ENCODE data around the gene VAV2.

The VAV2 gene

DNA sequence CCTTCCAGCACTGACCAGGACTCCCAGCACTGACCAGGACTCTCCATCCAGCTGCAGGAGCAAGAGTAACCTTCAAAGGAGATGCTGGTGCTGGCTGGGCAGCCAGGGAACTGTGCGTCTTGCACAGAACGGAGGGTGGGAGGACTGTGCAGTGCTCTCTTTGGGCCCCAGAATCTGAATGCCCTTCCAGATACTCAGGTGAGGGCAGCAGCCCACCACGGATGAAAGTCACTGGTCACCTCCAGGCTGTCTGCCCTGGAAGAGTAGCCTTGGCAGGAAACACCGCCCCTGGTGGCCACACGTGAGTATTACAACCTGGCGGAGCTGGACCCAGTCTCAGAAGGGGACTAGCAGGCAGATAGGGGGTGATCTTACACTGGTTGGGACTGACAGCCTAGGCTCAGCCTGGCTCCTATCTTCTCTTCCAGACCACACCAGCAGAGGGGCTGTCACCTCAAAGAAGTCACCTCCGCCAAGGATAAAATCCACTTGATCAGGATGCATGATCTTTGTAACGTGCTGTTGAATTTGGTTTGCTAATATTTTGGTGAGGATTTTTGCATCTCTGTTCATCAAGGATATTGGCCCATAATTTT is 249.2 kb downstream of the VAV2 start:
- peak; percentile 78 to 95 for DNase-seq (ENCODE audit: low read depth in 1 of 2, low spot score in 1 of 2)
- in situ Hi-C loops (cut with HindIII; ENCODE audit: low pct_unique_long_range_greater_than_20kb, low sequenced_read_pairs): no loop called here
- TF ChIP-seq JUND (IDR thresholded peaks at IDR 0.05; ENCODE audit: low read depth): no peak

DNA sequence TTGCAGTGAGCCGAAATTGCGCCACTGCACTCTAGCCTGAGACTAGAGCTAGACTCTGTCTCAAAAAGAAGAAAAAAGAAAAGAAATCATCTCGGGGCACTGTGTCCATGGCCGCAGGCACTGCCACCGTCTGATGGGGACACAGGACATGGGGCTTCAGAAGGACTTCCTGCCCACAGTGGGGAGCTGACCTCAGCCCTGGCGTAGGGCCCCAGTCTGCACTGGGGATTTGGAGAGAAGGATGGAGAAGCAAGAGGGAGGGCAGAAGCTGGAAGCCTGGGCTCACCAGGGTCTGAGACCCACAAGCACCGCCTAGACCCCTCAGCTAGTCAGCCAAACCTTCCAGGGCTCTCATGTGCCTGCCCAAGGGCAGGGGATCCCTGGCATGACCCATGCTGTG is 249.9 kb downstream of the VAV2 start:
- no peak for DNase-seq (ENCODE audit: low read depth in 1 of 2, low spot score in 1 of 2)
- in situ Hi-C loops (cut with HindIII; ENCODE audit: low pct_unique_long_range_greater_than_20kb, low sequenced_read_pairs): no loop called here
- TF ChIP-seq JUND (IDR thresholded peaks at IDR 0.05; ENCODE audit: low read depth): no peak

DNA sequence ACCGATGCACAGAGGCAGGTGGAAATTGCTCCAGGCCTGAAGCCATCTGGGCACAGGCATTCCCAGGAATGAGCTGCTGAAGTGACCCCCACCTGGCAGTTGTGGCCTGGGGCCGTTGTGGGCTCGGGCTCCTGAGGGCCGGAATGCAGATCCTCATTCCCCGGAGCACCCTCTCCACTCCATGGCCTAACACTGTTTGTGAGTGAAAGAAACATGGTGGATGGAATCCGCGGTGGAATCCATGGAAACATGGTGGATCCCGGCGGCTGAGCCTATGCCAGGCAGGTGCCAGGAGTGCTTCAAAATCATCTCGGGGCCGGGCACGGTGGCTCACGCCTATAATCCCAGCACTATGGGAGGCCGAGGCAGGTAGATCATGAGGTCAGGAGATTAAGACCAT is 250.4 kb downstream of the VAV2 start:
- in situ Hi-C loops (cut with HindIII; ENCODE audit: low pct_unique_long_range_greater_than_20kb, low sequenced_read_pairs): no loop called here
- DNase-seq (ENCODE audit: low read depth in 1 of 2, low spot score in 1 of 2): no peak
- no peak for TF ChIP-seq JUND (IDR thresholded peaks at IDR 0.05; ENCODE audit: low read depth)

DNA sequence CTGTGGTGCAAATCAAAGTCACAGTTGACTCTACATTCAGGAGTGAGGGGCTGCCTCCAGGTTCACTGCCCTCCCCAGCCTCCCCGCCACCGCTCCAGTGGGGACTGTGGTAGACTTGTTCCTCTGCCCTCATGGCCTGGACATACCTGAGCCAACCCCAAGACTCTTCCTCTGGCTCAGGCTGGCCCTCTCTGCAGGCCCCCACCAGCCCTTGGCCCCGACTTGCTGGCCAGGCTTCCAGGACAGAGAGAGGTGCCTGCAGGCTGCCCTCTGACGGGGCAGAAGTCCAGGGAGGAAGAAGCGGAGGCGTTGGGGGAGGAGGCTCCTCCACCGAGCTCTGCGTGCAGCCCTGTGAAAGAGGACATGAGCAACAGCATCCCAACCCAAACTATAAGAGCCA is 251.2 kb downstream of the VAV2 start:
- TF ChIP-seq JUND (IDR thresholded peaks at IDR 0.05; ENCODE audit: low read depth): no peak
- DNase-seq (ENCODE audit: low read depth in 1 of 2, low spot score in 1 of 2): no peak
- in situ Hi-C loops (cut with HindIII; ENCODE audit: low pct_unique_long_range_greater_than_20kb, low sequenced_read_pairs): no loop called here

DNA sequence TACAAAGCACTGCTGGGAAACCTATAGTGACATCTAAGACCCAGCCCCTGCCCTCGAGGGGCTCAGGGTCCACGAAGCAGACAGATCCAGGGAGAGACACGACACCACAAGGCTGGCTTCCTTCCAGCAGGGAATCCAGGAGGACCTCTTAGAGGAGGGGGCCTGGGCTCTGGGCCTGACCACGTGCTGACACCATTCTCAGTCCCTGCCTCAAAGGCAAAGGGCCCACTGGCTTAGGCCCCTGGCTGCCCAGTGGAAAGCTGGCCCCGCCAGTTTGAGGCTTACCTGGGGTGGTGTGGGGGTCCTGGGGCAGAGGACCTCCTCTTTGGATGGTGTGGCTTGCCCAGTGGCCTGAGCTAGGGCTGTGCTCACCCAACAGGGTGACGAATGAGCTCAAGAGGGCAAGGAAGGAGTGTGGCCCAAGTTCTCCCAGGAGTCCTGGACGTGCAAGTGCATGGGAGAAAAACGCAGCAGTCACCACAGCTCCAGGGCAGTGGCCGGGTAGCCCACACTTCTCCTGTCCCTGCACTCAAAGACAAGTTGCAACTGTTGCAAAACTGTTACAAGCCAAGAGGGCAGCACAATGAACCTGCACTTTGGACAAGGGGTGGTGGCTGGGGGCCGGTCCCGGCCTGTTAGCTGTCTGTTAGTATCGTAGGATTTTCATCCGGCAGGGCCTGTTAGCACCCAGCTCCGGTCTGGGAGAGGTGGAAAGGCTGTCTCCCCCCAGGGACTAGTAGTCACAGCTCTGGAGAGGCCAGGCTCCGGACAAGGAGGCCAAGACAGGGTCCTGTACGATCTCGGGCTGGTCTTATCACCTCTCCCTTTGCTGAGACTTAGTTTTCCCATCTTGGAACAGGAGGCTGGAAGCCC is 252.5 kb downstream of the VAV2 start:
- in situ Hi-C loops (cut with HindIII; ENCODE audit: low pct_unique_long_range_greater_than_20kb, low sequenced_read_pairs): no loop called here
- no peak for DNase-seq (ENCODE audit: low read depth in 1 of 2, low spot score in 1 of 2)
- TF ChIP-seq JUND (IDR thresholded peaks at IDR 0.05; ENCODE audit: low read depth): no peak

DNA sequence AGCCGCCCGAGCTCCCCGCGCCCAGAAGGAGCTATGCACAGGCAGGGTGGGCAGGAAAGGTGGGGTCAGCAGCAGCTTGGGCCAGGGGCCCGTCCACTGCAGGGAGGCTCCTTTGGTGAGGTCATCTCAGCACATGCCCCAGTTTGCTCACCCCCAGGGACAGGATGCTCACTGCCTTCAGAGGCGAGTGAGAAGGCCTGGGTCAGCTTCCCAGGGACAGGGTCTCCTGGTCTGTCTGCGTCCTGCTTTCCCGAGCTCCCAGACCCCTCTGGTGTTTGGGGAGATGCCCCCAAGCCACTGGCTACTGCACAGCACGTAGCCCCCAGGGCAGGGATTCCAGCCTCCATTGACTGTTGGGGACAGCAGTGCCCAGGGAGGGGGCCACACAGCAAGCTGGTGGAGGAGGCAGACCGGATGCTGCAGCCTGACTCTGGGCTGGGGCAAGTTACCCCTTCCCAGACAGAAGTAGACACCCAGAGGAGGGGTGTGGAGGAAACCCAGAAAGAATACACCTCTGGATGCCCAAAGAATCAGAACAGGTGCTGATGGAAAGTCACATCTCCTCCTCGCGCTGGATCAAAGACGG is 253.4 kb downstream of the VAV2 start:
- in situ Hi-C loops (cut with HindIII; ENCODE audit: low pct_unique_long_range_greater_than_20kb, low sequenced_read_pairs): no loop called here
- no peak for TF ChIP-seq JUND (IDR thresholded peaks at IDR 0.05; ENCODE audit: low read depth)
- DNase-seq (ENCODE audit: low read depth in 1 of 2, low spot score in 1 of 2): no peak

DNA sequence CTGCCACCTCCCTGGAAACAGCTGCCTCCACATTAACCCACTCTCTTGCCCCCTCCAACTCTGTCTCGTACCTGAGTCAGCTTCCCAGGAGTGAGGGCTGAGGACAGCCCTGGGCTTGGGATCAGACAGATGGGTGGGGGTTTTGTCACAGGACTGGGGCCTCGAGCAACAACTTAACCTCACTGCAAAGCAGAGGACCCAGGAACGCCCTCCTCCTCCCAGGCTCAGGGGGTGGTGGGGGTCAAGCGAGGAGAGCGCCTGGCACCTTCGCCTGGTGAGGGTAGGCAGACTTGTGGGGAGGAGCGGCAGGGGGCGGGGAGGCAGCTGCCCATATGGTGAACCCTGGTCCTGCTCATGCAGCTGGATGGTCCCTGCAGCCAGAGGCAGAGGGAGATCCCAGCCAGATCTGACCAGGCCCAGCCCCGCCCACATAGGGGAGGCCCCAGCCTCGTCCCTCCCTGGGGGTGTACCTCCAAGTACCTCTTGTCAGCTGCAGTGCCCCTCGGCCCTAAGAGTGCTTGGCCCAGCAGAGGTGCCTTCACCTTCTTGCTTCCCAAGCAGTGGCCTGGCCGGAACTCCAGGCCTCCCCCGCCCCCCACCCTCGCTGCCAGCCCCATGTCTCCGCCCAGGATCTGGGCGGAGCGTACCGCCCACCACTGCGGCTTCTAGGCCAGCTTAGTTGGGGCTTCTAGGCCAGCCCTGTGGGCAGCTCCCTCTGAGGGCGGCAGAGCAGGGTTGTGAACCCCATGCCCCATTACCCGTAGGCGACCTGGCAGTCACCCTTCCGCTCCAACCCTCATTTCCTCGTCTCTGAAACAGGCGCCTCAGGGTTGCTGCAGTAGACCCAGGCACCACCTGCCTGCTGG is 254.1 kb downstream of the VAV2 start, which contains the start of gene SARDH:
Gene SARDH (minus strand): TSS at position 579 of the 866 bp plus-strand sequence. CDS start 4,179 bp downstream, outside the sequence.
- in situ Hi-C loops (cut with HindIII; ENCODE audit: low pct_unique_long_range_greater_than_20kb, low sequenced_read_pairs): no loop called here
- TF ChIP-seq JUND (IDR thresholded peaks at IDR 0.05; ENCODE audit: low read depth): no peak
- peak; percentile 67 to 89 for DNase-seq (ENCODE audit: low read depth in 1 of 2, low spot score in 1 of 2)

DNA sequence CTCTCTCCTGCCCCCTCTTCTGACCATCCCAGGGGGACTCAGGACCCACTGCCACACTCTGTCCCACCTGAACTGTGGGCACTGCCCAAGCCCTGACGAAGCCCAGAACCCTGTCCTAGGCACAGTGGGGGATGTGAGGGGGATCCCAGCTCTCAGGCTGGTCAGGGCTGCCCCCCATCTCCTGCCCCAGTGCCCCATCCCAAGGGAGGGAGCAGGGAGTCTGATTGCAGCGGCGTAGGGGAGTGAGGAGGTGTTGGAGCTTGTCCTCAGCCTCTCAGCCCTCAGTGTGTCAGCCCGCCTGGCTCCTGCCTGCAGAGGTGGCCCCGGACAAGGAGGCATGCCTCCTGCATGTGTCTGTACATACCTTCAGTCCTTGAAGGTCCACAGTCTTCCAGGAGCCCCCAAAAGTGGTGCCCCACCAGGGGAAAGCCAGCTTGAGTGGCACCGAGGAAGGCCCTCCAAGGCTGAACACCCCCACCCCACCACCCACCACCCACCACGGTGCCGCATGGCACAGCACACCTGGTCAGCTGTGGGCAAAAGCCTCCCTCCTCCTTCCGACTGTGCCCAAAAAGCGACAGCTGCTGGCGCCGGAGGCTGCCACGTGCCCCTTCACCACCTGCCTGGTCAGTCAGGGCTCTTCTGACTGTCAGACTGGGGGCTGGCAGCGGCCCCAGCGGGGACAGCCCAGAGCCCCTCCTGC is 254.9 kb downstream of the VAV2 start:
- in situ Hi-C loops (cut with HindIII; ENCODE audit: low pct_unique_long_range_greater_than_20kb, low sequenced_read_pairs): no loop called here
- TF ChIP-seq JUND (IDR thresholded peaks at IDR 0.05; ENCODE audit: low read depth): no peak
- no peak for DNase-seq (ENCODE audit: low read depth in 1 of 2, low spot score in 1 of 2)

DNA sequence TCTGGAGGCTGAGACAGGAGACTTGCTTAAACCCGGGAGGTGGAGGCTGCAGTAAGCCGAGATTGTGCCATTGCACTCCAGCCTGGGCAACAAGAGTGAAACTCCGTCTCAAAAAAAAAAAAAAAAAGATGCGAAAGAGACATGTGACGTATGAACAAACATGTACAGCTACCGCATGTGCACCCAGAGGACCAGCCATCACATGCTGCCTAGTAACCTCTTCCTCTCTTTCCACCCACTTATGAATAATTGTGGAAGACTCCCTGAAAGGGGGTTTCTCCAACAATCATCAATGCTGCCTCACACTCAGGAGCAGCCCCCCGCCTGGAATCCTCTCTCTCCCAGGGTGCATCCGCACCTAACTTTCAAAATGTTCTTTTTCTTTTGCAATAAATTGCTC is 256.2 kb downstream of the VAV2 start:
- no peak for TF ChIP-seq JUND (IDR thresholded peaks at IDR 0.05; ENCODE audit: low read depth)
- in situ Hi-C loops (cut with HindIII; ENCODE audit: low pct_unique_long_range_greater_than_20kb, low sequenced_read_pairs): no loop called here
- no peak for DNase-seq (ENCODE audit: low read depth in 1 of 2, low spot score in 1 of 2)

DNA sequence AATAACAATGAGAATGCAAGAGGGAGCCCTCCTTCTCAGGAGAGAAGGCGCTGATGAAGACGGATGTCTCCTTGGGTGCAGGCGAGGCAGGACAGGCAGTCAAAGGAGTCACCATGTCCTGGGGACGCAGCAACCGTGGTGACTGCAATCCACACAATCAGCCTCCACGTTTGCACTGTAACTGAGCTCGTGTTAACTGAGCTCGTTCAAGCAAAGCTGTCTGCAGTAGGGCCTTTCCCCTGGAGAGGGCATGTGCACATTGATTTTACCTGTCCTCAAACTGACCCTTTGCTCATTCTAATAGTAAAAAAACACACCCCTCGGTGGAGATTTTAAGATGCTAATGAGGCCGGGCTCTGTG is 256.7 kb downstream of the VAV2 start:
- in situ Hi-C loops (cut with HindIII; ENCODE audit: low pct_unique_long_range_greater_than_20kb, low sequenced_read_pairs): no loop called here
- TF ChIP-seq JUND (IDR thresholded peaks at IDR 0.05; ENCODE audit: low read depth): no peak
- DNase-seq (ENCODE audit: low read depth in 1 of 2, low spot score in 1 of 2): peak in 1 of 2 experiments; percentile 27

DNA sequence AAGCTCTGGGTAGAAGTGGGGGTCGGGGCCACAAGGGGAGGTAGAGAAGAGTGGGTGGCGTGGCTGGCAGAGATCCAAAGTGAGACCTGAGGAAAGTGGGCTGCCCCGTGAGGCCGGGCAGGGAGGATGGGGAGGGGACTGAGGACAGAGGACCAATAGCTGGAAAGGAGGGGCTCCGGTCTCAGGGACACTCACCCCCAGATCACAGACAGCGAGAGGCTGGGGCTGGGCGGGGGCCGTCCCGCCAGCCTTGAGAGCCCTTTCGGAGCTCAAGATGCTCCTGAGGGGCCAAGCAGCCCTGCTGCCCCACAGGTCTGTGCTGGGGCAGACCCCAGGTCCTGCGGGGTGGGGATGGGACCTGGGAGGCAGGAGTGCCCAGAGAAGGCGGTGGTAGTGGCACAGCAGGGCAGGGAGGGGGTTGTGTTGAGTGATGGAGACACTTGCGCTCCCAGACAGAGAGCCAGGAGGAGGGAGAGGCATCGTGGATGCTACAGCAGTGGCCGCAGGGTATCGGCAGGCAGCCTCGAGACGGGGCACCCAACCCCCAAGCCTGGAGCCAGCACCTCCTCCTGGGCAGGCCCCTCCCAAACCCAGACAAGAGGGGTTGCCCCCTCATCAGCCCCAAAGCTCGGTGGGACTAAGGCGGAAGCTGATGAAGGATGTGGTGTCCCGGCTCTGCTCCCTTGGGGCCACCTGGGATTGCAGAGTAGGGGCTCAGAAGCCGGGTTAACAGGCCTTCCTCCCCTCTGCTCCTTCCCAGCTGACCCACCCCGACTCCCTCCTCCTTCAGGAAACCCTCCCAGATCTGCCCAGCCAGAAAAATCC is 257.3 kb downstream of the VAV2 start:
- in situ Hi-C loops (cut with HindIII; ENCODE audit: low pct_unique_long_range_greater_than_20kb, low sequenced_read_pairs): no loop called here
- TF ChIP-seq JUND (IDR thresholded peaks at IDR 0.05; ENCODE audit: low read depth): no peak
- no peak for DNase-seq (ENCODE audit: low read depth in 1 of 2, low spot score in 1 of 2)
